GM18907 (cell line): ENCODE measurements around the gene TMC3.

Experiments
- ATAC-seq: cut with Tn5 transposase; IDR thresholded peaks from one replicate; pipeline ENCODE4 v1.9.1; 2021; ENCODE audit warnings: mild to moderate bottlenecking, moderate library complexity; ENCODE audit not compliant: unreplicated experiment

The TMC3 gene

DNA sequence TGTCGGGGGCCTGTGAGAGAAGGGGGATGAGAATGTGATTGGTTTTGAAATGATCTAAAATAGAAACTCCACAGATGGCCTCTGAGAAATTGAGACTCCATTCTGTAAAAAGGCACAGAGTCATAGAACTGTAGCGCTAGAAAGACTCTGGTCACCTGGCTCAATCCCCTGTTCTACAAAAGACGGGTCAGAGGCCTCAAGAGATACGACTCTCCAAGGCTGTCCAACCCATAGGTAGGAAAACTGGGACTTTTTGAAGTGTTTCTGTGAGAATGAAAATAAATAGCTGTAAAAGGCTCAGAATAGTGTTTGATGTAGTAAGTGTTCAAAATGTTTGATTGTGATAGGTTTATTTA is 11.7 kb upstream of the TMC3 start:
- ATAC-seq, result no peak

- ATAC-seq, result no peak
These were observed 11.1 kb upstream of the TMC3 start for GRCh38 chr15:81384891-81385720.

DNA sequence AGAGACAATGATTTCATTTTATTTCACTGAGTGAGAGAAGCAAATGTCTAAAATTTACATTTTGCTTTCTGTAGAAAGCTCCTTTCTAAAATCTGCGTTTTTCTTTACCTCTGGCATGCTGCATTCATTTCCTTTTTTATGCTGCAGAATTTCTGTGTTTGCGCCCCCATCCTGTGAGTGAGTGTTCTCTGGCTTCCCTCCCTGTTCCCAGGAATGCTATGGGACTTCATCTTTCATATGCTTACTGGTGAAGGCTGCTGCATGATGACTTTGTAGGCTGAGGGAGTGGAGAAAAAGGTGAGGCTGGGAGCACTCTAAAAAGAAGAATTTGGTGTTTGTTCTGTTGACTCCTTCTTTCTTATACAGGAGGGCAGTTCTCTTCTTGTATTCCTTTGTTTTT is 7.7 kb upstream of the TMC3 start:
- ATAC-seq, result no peak

DNA sequence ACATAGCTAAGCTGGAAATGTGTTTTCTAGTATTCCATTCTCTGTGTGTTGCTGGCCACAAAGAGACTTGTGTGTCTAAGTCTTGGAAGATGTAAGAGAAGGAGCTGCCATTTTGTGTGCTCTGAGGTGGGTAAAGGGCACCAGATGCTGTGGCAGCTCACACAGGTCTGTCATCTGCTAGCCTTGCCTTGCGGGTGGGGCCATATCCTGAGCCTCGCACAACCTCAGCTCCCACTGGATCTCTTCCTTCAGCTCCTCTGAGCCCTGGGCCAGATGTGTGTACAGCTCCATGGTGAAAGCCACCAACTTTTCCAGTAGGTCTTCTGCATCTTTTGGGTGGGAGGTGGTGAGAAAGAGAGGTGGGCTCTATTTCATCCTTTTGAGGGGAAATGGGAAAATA is 6.7 kb upstream of the TMC3 start:
- no peak for ATAC-seq

GRCh38 chr15:81380203-81380602 is 6.2 kb upstream of the TMC3 start:
- ATAC-seq, result no peak

DNA sequence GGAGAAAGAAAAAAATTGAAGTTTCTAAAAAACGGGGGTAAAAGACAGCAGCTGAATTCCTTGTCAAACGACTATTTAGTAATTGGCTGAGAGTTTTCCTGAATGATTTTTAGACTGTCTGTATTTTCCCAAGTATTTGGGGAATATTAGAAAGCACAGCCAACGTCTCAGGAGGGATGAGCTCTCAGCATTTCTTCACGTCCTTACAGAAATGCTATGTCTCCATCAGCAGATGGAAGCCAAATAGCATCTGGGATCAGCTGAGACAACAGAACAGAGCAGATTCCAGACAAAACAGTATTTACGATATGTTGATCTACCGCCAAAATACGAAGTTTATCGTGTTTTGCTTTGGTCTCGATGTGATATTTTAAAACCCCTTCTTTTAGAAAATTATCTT is 5.3 kb upstream of the TMC3 start:
- no peak for ATAC-seq

DNA sequence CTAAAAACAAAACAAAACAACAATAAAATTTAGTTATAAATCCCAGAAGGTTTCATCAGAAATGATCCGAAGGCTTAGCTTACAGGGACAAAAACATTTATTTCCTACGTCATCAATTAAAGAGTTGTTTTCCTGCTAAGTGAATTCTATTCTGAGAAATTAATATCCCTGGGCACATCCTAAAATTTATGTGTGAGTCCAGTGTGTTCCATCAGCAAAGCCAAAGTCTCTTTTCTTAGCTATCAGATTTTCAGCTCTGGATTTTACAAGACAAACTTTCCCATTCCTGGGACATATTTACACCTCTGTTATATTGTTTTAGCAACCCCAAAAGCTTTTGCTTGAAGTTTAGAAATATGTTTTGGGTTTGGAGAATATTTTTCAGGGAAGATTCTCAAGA is 4.4 kb upstream of the TMC3 start:
- ATAC-seq, result no peak

DNA sequence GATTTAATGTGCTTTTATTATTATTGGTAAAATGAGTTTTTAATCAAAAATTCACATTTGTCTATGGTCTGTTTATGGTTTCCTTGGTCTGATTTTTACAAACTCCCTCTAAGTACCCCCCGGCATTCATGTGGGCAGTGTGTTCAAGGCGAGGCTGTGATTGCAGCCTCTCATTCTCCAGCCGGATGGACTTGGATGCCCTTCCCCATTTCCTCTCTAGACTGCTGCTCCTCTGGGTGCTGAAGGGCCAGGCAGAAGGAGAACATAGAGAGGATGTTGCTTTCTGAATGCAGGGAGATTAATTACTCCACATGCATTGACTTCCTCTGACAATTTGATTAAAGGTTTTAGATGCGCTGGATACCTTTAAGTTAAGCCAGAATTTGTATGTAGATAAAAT is 3.9 kb upstream of the TMC3 start:
- ATAC-seq, result no peak

- ATAC-seq, result no peak
These were observed 2.2 kb upstream of the TMC3 start for GRCh38 chr15:81376231-81376630.

DNA sequence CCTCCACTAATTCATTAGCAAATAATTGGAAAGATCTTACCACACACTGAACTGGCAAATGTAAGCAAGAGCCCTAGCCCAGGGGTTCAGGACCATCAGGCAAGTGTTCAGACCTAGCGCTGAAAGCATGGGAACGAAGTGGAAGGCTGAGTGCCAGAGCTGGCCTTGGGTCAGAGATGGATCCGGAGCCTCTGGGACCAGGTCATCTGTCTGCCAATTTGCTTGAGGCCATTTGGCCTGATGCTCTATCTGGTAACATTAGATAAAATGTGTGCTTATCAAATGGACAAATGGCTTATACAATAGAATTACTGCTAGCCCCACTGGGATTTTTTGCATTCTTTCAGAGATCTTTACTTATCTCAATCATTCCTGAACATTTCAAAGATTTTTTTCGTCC is 1.4 kb upstream of the TMC3 start:
- no peak for ATAC-seq

GRCh38 chr15:81373176-81373575 is 837 bp downstream of the TMC3 start:
- ATAC-seq, result no peak

DNA sequence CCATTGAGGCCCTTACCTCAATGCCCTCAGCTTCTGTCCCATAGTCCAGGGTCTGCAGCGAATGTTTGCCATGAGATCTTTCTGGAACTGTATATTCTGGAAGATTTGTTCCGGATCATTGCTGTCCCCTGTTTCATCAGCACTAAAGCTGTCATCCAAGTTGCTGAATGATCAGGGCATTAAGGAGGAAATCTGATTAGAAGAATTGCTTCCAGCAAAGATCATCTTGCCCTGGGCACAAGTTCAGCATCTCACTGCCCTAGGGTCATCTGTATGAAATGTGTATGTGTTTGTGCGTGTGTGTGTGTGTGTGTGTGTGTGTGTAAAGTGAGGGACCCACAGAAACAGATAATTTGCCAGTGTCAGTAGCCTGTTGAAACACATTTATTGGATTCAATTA is 1.4 kb downstream of the TMC3 start:
- ATAC-seq, result no peak

- no peak for ATAC-seq
These were observed 10.1 kb downstream of the TMC3 start for GRCh38 chr15:81363718-81364500.

GRCh38 chr15:81363276-81363675 is 10.7 kb downstream of the TMC3 start:
- ATAC-seq, result no peak

DNA sequence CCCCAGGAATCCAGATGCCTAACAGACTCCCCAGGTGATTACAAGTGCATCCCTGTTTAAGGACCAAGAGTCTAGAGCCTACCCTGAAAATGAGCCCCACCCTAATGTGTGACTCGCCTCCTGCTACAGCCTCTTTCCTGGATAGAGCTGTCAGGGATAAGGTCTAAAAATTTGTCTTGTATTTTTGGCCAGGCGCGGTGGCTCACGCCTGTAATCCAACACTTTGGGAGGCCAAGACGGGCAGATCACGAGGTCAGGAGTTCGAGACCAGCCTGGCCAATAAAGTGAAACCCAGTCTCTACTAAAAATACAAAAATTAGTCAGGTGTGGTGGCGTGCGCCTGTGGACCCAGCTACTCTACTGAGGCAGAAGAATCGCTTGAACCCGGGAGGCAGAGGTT is 11.2 kb downstream of the TMC3 start:
- no peak for ATAC-seq

DNA sequence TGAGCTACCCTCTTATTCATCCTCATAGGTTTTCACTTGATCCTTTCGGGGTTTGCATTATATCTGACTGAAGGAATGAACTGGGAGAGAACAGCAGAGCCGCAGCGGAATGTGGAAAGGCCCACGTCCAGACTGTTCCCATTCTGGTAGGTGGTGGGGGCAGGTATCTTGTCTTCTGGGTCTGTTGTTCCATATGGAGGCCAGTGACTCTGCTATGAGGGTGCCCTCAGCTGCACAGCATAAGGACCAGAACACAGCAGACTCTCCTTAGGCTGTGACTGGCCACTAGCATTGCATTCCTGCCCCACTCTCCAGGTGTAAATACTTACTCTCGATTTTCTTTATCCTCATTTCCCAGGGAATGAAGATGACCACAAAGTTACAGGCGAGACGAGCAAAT is 12.1 kb downstream of the TMC3 start:
- no peak for ATAC-seq

- no peak for ATAC-seq
These were observed 13.5 kb downstream of the TMC3 start for GRCh38 chr15:81360491-81360890.

- ATAC-seq, result no peak
These were observed 15.8 kb downstream of the TMC3 start for GRCh38 chr15:81358248-81358647.

GRCh38 chr15:81357180-81357686 is 16.8 kb downstream of the TMC3 start:
- ATAC-seq, result no peak

DNA sequence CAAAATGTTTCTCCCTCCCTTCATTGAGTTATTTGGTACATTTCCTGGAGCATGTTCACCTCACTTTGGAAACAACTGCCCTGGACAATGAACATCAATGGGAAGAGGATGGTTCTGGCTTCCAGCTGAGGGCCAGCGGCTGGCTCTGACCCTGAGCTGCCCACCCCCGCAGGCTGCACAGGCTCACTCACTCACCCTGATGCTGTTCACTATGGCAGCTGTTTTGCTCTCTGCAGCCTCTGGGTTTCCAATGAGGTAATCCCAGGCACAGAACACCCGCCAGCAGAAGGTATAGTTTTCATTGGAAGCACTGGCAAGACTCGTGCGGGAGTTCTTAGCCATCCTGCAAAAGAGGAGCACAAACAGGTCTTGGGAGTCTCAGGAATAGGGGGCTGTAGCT is 17.8 kb downstream of the TMC3 start:
- no peak for ATAC-seq

DNA sequence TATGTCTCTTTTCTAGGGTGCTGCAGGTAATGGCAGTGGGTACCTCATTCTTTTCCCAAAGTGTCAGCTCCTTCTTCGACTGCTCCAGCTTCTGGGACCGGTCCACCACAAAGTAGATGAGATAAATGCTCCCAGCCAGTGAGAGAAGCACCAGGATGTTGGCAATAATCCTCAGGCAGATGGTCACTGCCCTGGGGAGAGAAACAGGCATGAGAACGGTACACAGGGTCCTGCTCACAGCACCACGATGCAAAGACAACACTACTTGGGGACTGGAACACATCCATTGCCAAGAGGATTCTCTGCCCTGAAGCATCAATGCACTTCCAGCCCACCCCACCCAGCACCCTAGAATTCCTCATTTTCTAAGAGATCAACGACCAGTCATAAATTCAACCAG is 22.4 kb downstream of the TMC3 start:
- no peak for ATAC-seq

GRCh38 chr15:81349271-81349670 is 24.7 kb downstream of the TMC3 start:
- no peak for ATAC-seq
